Upper lobe of right lung (tissue), 1 donor: ENCODE measurements around the gene PCSK2. TPM values are rescaled to one million over a fixed set of nuclear protein-coding genes. Genes with fewer than 3 reads are reported as not detected.

Experiments used
- ATAC-seq: fragments of 200-7000 bp; cut with Tn5 transposase; one replicate; pipeline ENCODE4 v1.9.1; 2020; ENCODE audit warnings: mild to moderate bottlenecking, moderate library complexity
- DNase-seq: peaks from one replicate; pipeline ENCODE4 v3.0.0-alpha.2; 2020
- H3K27ac ChIP-seq: fragments of 200-600 bp; one replicate; pipeline ENCODE4 v1.8.0; 2022
- H3K27me3 ChIP-seq: fragments of 200-600 bp; one replicate; pipeline ENCODE4 v1.8.0; 2022; ENCODE audit warnings: mild to moderate bottlenecking
- H3K36me3 ChIP-seq: fragments of 200-600 bp; one replicate; pipeline ENCODE4 v1.8.0; 2022
- H3K4me1 ChIP-seq: fragments of 200-600 bp; one replicate; pipeline ENCODE4 v1.8.0; 2022
- H3K4me3 ChIP-seq: fragments of 200-600 bp; one replicate; pipeline ENCODE4 v1.8.0; 2022; ENCODE audit warnings: mild to moderate bottlenecking
- H3K9me3 ChIP-seq: fragments of 200-600 bp; one replicate; pipeline ENCODE4 v1.8.0; 2022
- intact Hi-C: fragments of 100-400 bp; cut with DNase I; formaldehyde crosslinking; loops from one replicate; pipeline ENCODE4 v1.11.0; 2022
- total RNA-seq: library from RNA; stranded (reverse); fragmentation: NEBNext Ultra II Directional; extraction: Animal tissue kit (Norgen Biotek cat#: 25700); gene quantifications from one replicate; pipeline ENCODE4 v1.2.1, GENCODE V29; 2021
- TF ChIP-seq, protein P1 (sequence below): fragments of 200-600 bp; IDR thresholded peaks from one replicate; pipeline ENCODE4 v1.8.0; 2022; ENCODE audit warnings: antibody characterized with exemption
- donor health status: DM: no; HTN: yes; CAD: no; lungs with severe emphysema.

Gene PCSK2
- total RNA-seq, 1 donor from 2014 or later = 17.7 TPM

DNA sequence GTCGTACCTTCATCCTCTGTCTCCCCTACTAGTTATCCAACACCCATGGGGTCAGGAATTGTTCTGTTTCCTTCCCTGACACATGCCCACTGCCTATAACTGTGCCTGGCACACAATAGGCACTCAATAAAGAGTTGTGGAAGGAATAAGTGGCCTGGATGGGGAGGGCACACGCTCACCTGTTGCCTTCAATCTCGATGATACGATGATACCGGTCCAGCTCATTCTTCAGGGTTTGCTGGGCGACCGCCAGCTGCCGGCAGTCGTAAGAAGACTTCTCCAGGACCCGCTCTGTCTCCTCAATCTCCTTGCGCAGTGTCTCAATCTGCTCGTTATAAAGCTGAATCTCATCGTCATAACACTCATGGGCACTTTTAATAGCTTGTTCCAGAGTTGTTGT, 271.8 kb downstream of the PCSK2 start:
- Histone ChIP-seq H3K4me1 (no peaks in the 10 kb centered on the region), H3K27me3 (no peaks in the 10 kb centered on the region), H3K4me3 (no peak overlapping the region), H3K27ac (no peak overlapping the region), H3K36me3 (no peaks in the 10 kb centered on the region), H3K9me3 (no peaks in the 10 kb centered on the region)
- ATAC-seq (no peak), DNase-seq (no peak)
- intact Hi-C loops = no loop called here
- TF ChIP-seq, protein P1, sequence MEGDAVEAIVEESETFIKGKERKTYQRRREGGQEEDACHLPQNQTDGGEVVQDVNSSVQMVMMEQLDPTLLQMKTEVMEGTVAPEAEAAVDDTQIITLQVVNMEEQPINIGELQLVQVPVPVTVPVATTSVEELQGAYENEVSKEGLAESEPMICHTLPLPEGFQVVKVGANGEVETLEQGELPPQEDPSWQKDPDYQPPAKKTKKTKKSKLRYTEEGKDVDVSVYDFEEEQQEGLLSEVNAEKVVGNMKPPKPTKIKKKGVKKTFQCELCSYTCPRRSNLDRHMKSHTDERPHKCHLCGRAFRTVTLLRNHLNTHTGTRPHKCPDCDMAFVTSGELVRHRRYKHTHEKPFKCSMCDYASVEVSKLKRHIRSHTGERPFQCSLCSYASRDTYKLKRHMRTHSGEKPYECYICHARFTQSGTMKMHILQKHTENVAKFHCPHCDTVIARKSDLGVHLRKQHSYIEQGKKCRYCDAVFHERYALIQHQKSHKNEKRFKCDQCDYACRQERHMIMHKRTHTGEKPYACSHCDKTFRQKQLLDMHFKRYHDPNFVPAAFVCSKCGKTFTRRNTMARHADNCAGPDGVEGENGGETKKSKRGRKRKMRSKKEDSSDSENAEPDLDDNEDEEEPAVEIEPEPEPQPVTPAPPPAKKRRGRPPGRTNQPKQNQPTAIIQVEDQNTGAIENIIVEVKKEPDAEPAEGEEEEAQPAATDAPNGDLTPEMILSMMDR = no peak

DNA sequence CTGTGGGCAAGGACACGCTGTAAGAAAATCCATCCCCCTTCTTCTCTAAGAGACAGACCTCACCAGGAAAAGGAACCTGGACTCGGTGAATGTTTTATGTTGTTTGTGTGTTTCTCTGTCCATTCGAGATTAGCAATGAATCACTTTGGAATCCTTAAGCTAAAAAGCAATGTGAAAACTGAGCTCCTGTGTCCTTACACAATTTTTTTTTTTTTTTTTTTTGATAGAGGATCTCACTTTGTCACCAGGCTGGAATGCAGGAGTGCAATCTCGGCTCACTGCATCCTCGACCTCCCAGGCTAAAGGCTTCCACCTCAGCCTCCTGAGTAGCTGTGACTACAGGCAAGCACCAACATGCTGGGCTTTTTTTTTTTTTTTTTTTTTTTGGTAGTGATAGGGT, 272.2 kb downstream of the PCSK2 start:
- H3K27ac ChIP-seq = no peak overlapping the region
- H3K27me3 ChIP-seq = no peaks in the 10 kb centered on the region
- H3K9me3 ChIP-seq = no peaks in the 10 kb centered on the region
- TF ChIP-seq, protein P1 = no peak
- H3K4me1 ChIP-seq = no peaks in the 10 kb centered on the region
- intact Hi-C loops = no loop called here
- no peak overlapping the region for H3K4me3 ChIP-seq
- ATAC-seq (no peak), DNase-seq (no peak)
- H3K36me3 ChIP-seq = no peaks in the 10 kb centered on the region

DNA sequence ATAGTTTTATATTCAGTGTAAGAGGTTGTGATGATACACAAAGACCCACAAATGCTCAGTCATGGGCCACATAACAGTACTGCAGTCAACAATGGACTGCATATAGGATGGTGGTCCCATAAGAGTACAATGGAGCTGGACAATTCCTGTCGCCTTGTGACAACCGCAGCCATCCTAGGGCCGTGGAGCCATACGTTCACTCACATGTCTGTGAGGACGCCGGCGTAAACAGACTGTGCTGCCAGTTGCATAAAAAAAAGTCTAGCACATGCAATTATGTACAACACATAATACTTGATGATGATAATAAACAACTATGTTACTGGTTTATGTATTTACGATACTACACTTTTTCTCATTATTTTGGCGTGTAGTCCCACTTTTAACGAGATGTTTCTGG, 273.4 kb downstream of the PCSK2 start:
- no peak for DNase-seq
- H3K4me3 ChIP-seq = no peak overlapping the region
- no peaks in the 10 kb centered on the region for H3K36me3 ChIP-seq
- ATAC-seq = no peak
- no peak overlapping the region for H3K27ac ChIP-seq
- TF ChIP-seq, protein P1 = no peak
- peaks cover 4% of the 10 kb centered on the region for H3K4me1 ChIP-seq
- H3K9me3 ChIP-seq = no peaks in the 10 kb centered on the region
- intact Hi-C loops = no loop called here
- H3K27me3 ChIP-seq = no peaks in the 10 kb centered on the region

DNA sequence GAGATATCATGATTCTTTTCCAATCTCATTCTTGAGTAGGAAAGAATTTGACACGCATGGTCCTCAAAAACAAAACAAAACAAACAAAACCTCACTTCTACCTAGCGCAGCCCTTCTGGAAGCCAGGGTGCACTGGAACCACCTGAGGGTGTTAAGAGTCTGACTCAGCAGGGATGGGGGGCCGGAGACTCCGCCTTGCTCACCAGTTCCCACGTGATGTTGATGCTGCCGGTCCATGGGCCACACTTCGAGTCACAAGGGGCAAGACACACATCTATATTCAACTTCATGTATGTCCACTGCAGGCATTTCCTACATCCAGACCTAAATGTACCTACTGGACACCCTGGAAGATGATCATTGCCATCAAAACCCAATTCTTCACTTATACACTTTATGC, 274.0 kb downstream of the PCSK2 start:
- no peak for DNase-seq
- intact Hi-C loops = no loop called here
- Histone ChIP-seq H3K36me3 (no peaks in the 10 kb centered on the region), H3K4me3 (no peak overlapping the region), H3K27ac (no peak overlapping the region), H3K27me3 (no peaks in the 10 kb centered on the region), H3K4me1 (peaks cover 4% of the 10 kb centered on the region), H3K9me3 (no peaks in the 10 kb centered on the region)
- TF ChIP-seq, protein P1 = no peak
- ATAC-seq = no peak

DNA sequence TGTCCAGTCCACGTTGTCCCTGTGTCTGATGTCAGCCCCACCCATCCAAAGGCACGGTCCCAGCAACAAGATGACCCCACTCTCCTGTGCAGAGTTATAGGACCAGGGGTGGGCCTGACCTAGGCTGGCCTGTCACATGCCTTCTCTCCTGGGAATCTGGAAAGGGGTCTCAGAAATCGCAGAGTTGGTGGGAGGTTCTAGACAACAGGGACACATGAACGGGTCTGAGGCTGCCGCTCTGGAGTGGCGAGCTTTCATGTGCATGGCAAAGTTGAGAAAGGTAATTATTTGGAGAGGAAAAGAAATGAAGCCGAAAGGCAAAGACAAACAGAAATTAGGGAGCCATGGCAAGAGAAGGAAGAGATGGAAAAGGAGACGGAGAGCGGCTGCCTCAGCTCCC, 274.9 kb downstream of the PCSK2 start:
- no peak for ATAC-seq
- no peaks in the 10 kb centered on the region for H3K9me3 ChIP-seq
- no peak for DNase-seq
- H3K4me1 ChIP-seq = peaks cover 4% of the 10 kb centered on the region
- TF ChIP-seq, protein P1 = no peak
- H3K27me3 ChIP-seq = no peaks in the 10 kb centered on the region
- no peak overlapping the region for H3K27ac ChIP-seq
- H3K36me3 ChIP-seq = no peaks in the 10 kb centered on the region
- no peak overlapping the region for H3K4me3 ChIP-seq
- intact Hi-C loops = no loop called here

DNA sequence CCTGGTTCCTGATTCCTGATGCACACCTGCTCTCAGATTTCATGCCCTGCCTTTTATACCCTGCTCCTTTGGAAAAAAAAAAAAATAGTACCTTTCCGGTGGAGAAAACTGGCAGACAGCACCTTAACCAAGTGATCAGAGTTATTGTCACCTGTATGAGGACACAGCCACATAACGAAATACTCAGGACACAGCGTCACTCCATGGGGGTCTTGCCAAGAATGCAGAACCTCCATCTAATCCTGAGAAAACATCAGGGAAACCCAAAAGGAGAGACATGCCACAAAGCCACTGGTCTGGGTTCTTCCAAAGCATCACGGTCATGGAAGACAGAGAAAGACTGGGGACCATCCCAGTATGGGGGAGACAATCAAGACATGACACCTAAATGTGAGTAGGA, 275.3 kb downstream of the PCSK2 start:
- Histone ChIP-seq H3K27me3 (no peaks in the 10 kb centered on the region), H3K4me3 (no peak overlapping the region), H3K27ac (no peak overlapping the region), H3K4me1 (peaks cover 4% of the 10 kb centered on the region), H3K36me3 (no peaks in the 10 kb centered on the region), H3K9me3 (no peaks in the 10 kb centered on the region)
- intact Hi-C loops = no loop called here
- DNase-seq (no peak), ATAC-seq (no peak)
- TF ChIP-seq, protein P1 = no peak
